Measurements from ENCODE around the gene ZNF236. TPM values are rescaled to one million over a fixed set of nuclear protein-coding genes. Genes with fewer than 3 reads are reported as not detected.

The ZNF236 gene
- total RNA-seq, 1 donor from 2014 or later, result 11.5 TPM

DNA sequence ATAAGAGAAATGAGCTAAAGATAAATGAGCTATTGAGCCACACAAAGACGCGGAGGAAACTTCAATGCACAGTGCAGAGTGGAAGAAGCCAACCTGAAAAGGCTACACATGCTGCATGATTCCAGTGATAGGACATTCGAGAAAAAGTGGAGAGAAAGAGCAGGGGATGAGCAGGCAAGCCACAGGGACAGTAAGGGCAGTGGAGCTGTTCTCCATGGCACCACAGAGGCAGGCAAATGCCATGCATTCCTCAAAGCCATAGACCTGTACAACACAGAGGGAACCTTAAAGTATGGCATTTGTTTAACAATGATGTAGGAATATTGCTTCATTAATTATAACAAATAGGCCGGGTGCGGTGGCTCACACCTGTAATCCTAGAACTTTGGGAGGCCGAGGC, 36.5 kb upstream of the ZNF236 start:
- Histone ChIP-seq H3K4me1 (peaks cover 3% of the 10 kb centered on the region), H3K36me3 (no peaks in the 10 kb centered on the region), H3K79me2 (ENCODE audit: low read depth) (no peaks in the 10 kb centered on the region), H3F3A (ENCODE audit: low read depth) (no peaks in the 10 kb centered on the region), H2AFZ (replicated peaks) (no peak overlapping the region), H3K27ac (no peak overlapping the region), H3K27me3 (no peaks in the 10 kb centered on the region), H3K9ac (no peak overlapping the region), H3K4me2 (no peak overlapping the region), H4K20me1 (ENCODE audit: low read depth) (no peaks in the 10 kb centered on the region), H3K9me3 (ENCODE audit: low read depth) (no peaks in the 10 kb centered on the region), H3K4me3 (no peak overlapping the region)
- H3K4me3 Mint-ChIP-seq, result no peak overlapping the region
- peaks cover 3% of the 10 kb centered on the region for H3K4me1 Mint-ChIP-seq
- peaks cover 4% of the 10 kb centered on the region for H3K36me3 Mint-ChIP-seq
- TF ChIP-seq EZH2 (IDR thresholded peaks at IDR 0.05), result no peak
- TF ChIP-seq EZH2phosphoT487 (IDR thresholded peaks at IDR 0.05), result no peak
- peaks cover 18% of the 10 kb centered on the region for H3K9me3 Mint-ChIP-seq
- DNase-seq (ENCODE audit: low spot score), result no peak
- no peak overlapping the region for H3K27ac Mint-ChIP-seq
- peaks cover 8% of the 10 kb centered on the region for H3K27me3 Mint-ChIP-seq (ENCODE audit: insufficient read depth, low read depth)

- no peak overlapping the region for H3K27ac ChIP-seq
- no peaks in the 10 kb centered on the region for H3F3A ChIP-seq (ENCODE audit: low read depth)
- no peaks in the 10 kb centered on the region for H3K79me2 ChIP-seq (ENCODE audit: low read depth)
- H3K9ac ChIP-seq, result no peak overlapping the region
- no peak overlapping the region for H3K4me2 ChIP-seq
- H3K27me3 ChIP-seq, result no peaks in the 10 kb centered on the region
- no peak overlapping the region for H3K27ac Mint-ChIP-seq
- H3K27me3 Mint-ChIP-seq (ENCODE audit: insufficient read depth, low read depth), result peaks cover 7% of the 10 kb centered on the region
- no peak overlapping the region for H3K4me3 ChIP-seq
- no peak overlapping the region for H3K4me3 Mint-ChIP-seq
- H3K4me1 ChIP-seq, result no peaks in the 10 kb centered on the region
- H3K36me3 ChIP-seq, result no peaks in the 10 kb centered on the region
- H3K36me3 Mint-ChIP-seq, result peaks cover 4% of the 10 kb centered on the region
- H2AFZ ChIP-seq (replicated peaks), result no peak overlapping the region
- H4K20me1 ChIP-seq (ENCODE audit: low read depth), result no peaks in the 10 kb centered on the region
- TF ChIP-seq, protein P1, sequence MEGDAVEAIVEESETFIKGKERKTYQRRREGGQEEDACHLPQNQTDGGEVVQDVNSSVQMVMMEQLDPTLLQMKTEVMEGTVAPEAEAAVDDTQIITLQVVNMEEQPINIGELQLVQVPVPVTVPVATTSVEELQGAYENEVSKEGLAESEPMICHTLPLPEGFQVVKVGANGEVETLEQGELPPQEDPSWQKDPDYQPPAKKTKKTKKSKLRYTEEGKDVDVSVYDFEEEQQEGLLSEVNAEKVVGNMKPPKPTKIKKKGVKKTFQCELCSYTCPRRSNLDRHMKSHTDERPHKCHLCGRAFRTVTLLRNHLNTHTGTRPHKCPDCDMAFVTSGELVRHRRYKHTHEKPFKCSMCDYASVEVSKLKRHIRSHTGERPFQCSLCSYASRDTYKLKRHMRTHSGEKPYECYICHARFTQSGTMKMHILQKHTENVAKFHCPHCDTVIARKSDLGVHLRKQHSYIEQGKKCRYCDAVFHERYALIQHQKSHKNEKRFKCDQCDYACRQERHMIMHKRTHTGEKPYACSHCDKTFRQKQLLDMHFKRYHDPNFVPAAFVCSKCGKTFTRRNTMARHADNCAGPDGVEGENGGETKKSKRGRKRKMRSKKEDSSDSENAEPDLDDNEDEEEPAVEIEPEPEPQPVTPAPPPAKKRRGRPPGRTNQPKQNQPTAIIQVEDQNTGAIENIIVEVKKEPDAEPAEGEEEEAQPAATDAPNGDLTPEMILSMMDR (IDR thresholded peaks at IDR 0.05), result no peak
- TF ChIP-seq EZH2 (IDR thresholded peaks at IDR 0.05) (no peak), EZH2phosphoT487 (IDR thresholded peaks at IDR 0.05) (no peak)
- no peaks in the 10 kb centered on the region for H3K9me3 ChIP-seq (ENCODE audit: low read depth)
- H3K4me1 Mint-ChIP-seq, result no peaks in the 10 kb centered on the region
- no peak for DNase-seq (ENCODE audit: low spot score)
- H3K9me3 Mint-ChIP-seq, result peaks cover 24% of the 10 kb centered on the region
Measured at GRCh38 chr18:76788571-76789317, 33.6 kb upstream of the ZNF236 start.

- Histone ChIP-seq H4K20me1 (ENCODE audit: low read depth) (no peaks in the 10 kb centered on the region), H3K79me2 (ENCODE audit: low read depth) (no peaks in the 10 kb centered on the region), H3K4me1 (no peaks in the 10 kb centered on the region), H3K36me3 (no peaks in the 10 kb centered on the region), H3K4me2 (no peak overlapping the region), H3F3A (ENCODE audit: low read depth) (no peaks in the 10 kb centered on the region), H3K27me3 (no peaks in the 10 kb centered on the region), H3K9me3 (ENCODE audit: low read depth) (no peaks in the 10 kb centered on the region), H3K27ac (no peak overlapping the region), H3K4me3 (no peak overlapping the region), H3K9ac (no peak overlapping the region), H2AFZ (replicated peaks) (no peak overlapping the region)
- H3K4me1 Mint-ChIP-seq, result no peaks in the 10 kb centered on the region
- no peak overlapping the region for H3K4me3 Mint-ChIP-seq
- H3K27me3 Mint-ChIP-seq (ENCODE audit: insufficient read depth, low read depth), result peaks cover 7% of the 10 kb centered on the region
- peaks cover 4% of the 10 kb centered on the region for H3K36me3 Mint-ChIP-seq
- peaks cover 34% of the 10 kb centered on the region for H3K9me3 Mint-ChIP-seq
- H3K27ac Mint-ChIP-seq, result no peak overlapping the region
- TF ChIP-seq, protein P1 (IDR thresholded peaks at IDR 0.05), result no peak
- TF ChIP-seq EZH2phosphoT487 (IDR thresholded peaks at IDR 0.05) (no peak), EZH2 (IDR thresholded peaks at IDR 0.05) (no peak)
- no peak for DNase-seq (ENCODE audit: low spot score)
Measured at GRCh38 chr18:76791106-76791505, 31.3 kb upstream of the ZNF236 start.

- no peak for DNase-seq (ENCODE audit: low spot score)
- TF ChIP-seq EZH2 (IDR thresholded peaks at IDR 0.05) (no peak), EZH2phosphoT487 (IDR thresholded peaks at IDR 0.05) (no peak)
- TF ChIP-seq, protein P1 (IDR thresholded peaks at IDR 0.05), result no peak
- no peaks in the 10 kb centered on the region for H4K20me1 ChIP-seq (ENCODE audit: low read depth)
- no peak overlapping the region for H3K27ac ChIP-seq
- Mint-ChIP-seq H3K27me3 (ENCODE audit: insufficient read depth, low read depth) (peaks cover 9% of the 10 kb centered on the region), H3K4me3 (no peak overlapping the region), H3K36me3 (peaks cover 5% of the 10 kb centered on the region), H3K27ac (no peak overlapping the region), H3K9me3 (peaks cover 39% of the 10 kb centered on the region), H3K4me1 (no peaks in the 10 kb centered on the region)
- H3K9me3 ChIP-seq (ENCODE audit: low read depth), result no peaks in the 10 kb centered on the region
- no peaks in the 10 kb centered on the region for H3F3A ChIP-seq (ENCODE audit: low read depth)
- no peak overlapping the region for H3K4me3 ChIP-seq
- no peak overlapping the region for H3K9ac ChIP-seq
- H3K4me2 ChIP-seq, result no peak overlapping the region
- no peaks in the 10 kb centered on the region for H3K36me3 ChIP-seq
- H2AFZ ChIP-seq (replicated peaks), result no peak overlapping the region
- no peaks in the 10 kb centered on the region for H3K27me3 ChIP-seq
- H3K79me2 ChIP-seq (ENCODE audit: low read depth), result no peaks in the 10 kb centered on the region
- H3K4me1 ChIP-seq, result no peaks in the 10 kb centered on the region
Measured at GRCh38 chr18:76791642-76792041, 30.7 kb upstream of the ZNF236 start.

Measured in neural progenitor cell (in vitro differentiated cells).